ENCODE measurements around the gene IGFBP5.

The IGFBP5 gene

GRCh38 chr2:216687111-216687510 lies 8.2 kb downstream of the IGFBP5 start:
- DNase-seq = no peak

- no peak for DNase-seq
Measured at GRCh38 chr2:216685327-216685875, 9.9 kb downstream of the IGFBP5 start.

GRCh38 chr2:216683846-216684245 lies 11.5 kb downstream of the IGFBP5 start:
- DNase-seq = peak; percentile 16

GRCh38 chr2:216681683-216682082 lies 13.7 kb downstream of the IGFBP5 start:
- peak; percentile 6 for DNase-seq

- peak; percentile 4 for DNase-seq
Measured at GRCh38 chr2:216680951-216681629, 14.3 kb downstream of the IGFBP5 start.

- no peak for DNase-seq
Measured at GRCh38 chr2:216679658-216680024, 15.7 kb downstream of the IGFBP5 start.

- no peak for DNase-seq
Measured at GRCh38 chr2:216678813-216679657, 16.3 kb downstream of the IGFBP5 start.

- DNase-seq = no peak
Measured at GRCh38 chr2:216678098-216678465, 17.3 kb downstream of the IGFBP5 start.

GRCh38 chr2:216677439-216678097 lies 17.8 kb downstream of the IGFBP5 start:
- DNase-seq = no peak

GRCh38 chr2:216676630-216677029 lies 18.7 kb downstream of the IGFBP5 start:
- no peak for DNase-seq

- no peak for DNase-seq
Measured at GRCh38 chr2:216674376-216674775, 21.0 kb downstream of the IGFBP5 start.

- DNase-seq = no peak
Measured at GRCh38 chr2:216673609-216674008, 21.7 kb downstream of the IGFBP5 start.

GRCh38 chr2:216673021-216673420 lies 22.3 kb downstream of the IGFBP5 start:
- DNase-seq = no peak

- no peak for DNase-seq
Measured at GRCh38 chr2:216672466-216672865, 22.9 kb downstream of the IGFBP5 start.

GRCh38 chr2:216671791-216672343 lies 23.5 kb downstream of the IGFBP5 start:
- DNase-seq = no peak

GRCh38 chr2:216671081-216671411 lies 24.3 kb downstream of the IGFBP5 start:
- DNase-seq = no peak

GRCh38 chr2:216670266-216671080 lies 24.9 kb downstream of the IGFBP5 start:
- no peak for DNase-seq

GRCh38 chr2:216666461-216667233 lies 28.7 kb downstream of the IGFBP5 start:
- peak; percentile 65 for DNase-seq

- DNase-seq = no peak
Measured at GRCh38 chr2:216665717-216666116, 29.6 kb downstream of the IGFBP5 start.

- DNase-seq = no peak
Measured at GRCh38 chr2:216665242-216665641, 30.1 kb downstream of the IGFBP5 start.

- peak; percentile 30 for DNase-seq
Measured at GRCh38 chr2:216664593-216665034, 30.7 kb downstream of the IGFBP5 start.

- no peak for DNase-seq
Measured at GRCh38 chr2:216663846-216664245, 31.5 kb downstream of the IGFBP5 start.
